Myocyte (in vitro differentiated cells): Measurements from ENCODE around the gene HOATZ. TPM values are rescaled to one million over a fixed set of nuclear protein-coding genes. Genes with fewer than 3 reads are reported as not detected.
A peak's percentile ranks its signal among the peaks of the same experiment; 100 is the strongest.

ENCODE experiments used
- DNase-seq: peaks from one replicate; pipeline ENCODE4 v3.0.0-alpha.2; 2012; ENCODE audit warnings: low read depth
- polyA plus RNA-seq: library from polyadenylated mRNA; unstranded; fragments of >200 nt; gene quantifications from one replicate; pipeline ENCODE4 v1.2.1, GENCODE V29; 2012; ENCODE audit warnings: missing spikeins
- total RNA-seq: library from RNA; depleted of rRNA; stranded (reverse); fragments of >200 nt; gene quantifications from 2 replicates; pipeline ENCODE4 v1.2.3, GENCODE V29; 2014

The HOATZ gene
- total RNA-seq: not detected in 2 replicates
- 0.08 TPM for polyA plus RNA-seq

- no peak for DNase-seq
Measured at GRCh38 chr11:111514216-111515031, at the start of gene HOATZ. TSS of gene HOATZ (plus strand) at chr11:111514778. CDS start at chr11:111514785, 7 bp downstream.

- no peak for DNase-seq
Measured at GRCh38 chr11:111465400-111465799, 49.2 kb upstream of the HOATZ start.

GRCh38 chr11:111466615-111467014 lies 48.0 kb upstream of the HOATZ start:
- DNase-seq: no peak

GRCh38 chr11:111469200-111469599 lies 45.4 kb upstream of the HOATZ start:
- peak; percentile 51 for DNase-seq

GRCh38 chr11:111472228-111472627 lies 42.4 kb upstream of the HOATZ start:
- no peak for DNase-seq

GRCh38 chr11:111474432-111474831 lies 40.1 kb upstream of the HOATZ start:
- DNase-seq: no peak

- DNase-seq: peak; percentile 10
Measured at GRCh38 chr11:111476366-111476765, 38.2 kb upstream of the HOATZ start.

- peak; percentile 58 for DNase-seq
Measured at GRCh38 chr11:111476956-111477355, 37.6 kb upstream of the HOATZ start.

- DNase-seq: peak; percentile 49
Measured at GRCh38 chr11:111477898-111478297, 36.7 kb upstream of the HOATZ start.

GRCh38 chr11:111479666-111480065 lies 34.9 kb upstream of the HOATZ start:
- DNase-seq: no peak

- peak; percentile 4 for DNase-seq
Measured at GRCh38 chr11:111483431-111483830, 31.1 kb upstream of the HOATZ start.

- DNase-seq: no peak
Measured at GRCh38 chr11:111490496-111490895, 24.1 kb upstream of the HOATZ start.

- no peak for DNase-seq
Measured at GRCh38 chr11:111494040-111494439, 20.5 kb upstream of the HOATZ start.

GRCh38 chr11:111499483-111499882 lies 15.1 kb upstream of the HOATZ start:
- no peak for DNase-seq

- no peak for DNase-seq
Measured at GRCh38 chr11:111500481-111500880, 14.1 kb upstream of the HOATZ start.

- DNase-seq: no peak
Measured at GRCh38 chr11:111502611-111503010, 12.0 kb upstream of the HOATZ start.

GRCh38 chr11:111510311-111510710 lies 4.3 kb upstream of the HOATZ start:
- DNase-seq: peak; percentile 60

- no peak for DNase-seq
Measured at GRCh38 chr11:111512296-111513239, 2.0 kb upstream of the HOATZ start, which contains the start of gene BTG4. TSS of gene BTG4 (minus strand) at chr11:111512386. CDS start at chr11:111498776, 13,610 bp downstream.

GRCh38 chr11:111513240-111513605 lies 1.4 kb upstream of the HOATZ start:
- DNase-seq: no peak

GRCh38 chr11:111515591-111515990 lies 1.0 kb downstream of the HOATZ start:
- DNase-seq: no peak

- DNase-seq: no peak
Measured at GRCh38 chr11:111518668-111519067, 4.1 kb downstream of the HOATZ start.

GRCh38 chr11:111520560-111520959 lies 6.0 kb downstream of the HOATZ start:
- DNase-seq: peak; percentile 47
